SHP77 (cell line): Measurements from ENCODE around the gene GDPD1.
A peak's percentile ranks its signal among the peaks of the same experiment; 100 is the strongest.
"Not testable (repeated sequence)": the region's sequence is repeated elsewhere in the genome, so short reads cannot be mapped to it uniquely, and the experiment has no call there.

Experiments used
- DNase-seq, 2 experiments: peaks; one replicate each; lab custom pipeline; 2025; lab: John Stamatoyannopoulos, UW

The GDPD1 gene

GRCh38 chr17:59244081-59244480 lies 23.8 kb downstream of the GDPD1 start:
- no peak for DNase-seq

DNA sequence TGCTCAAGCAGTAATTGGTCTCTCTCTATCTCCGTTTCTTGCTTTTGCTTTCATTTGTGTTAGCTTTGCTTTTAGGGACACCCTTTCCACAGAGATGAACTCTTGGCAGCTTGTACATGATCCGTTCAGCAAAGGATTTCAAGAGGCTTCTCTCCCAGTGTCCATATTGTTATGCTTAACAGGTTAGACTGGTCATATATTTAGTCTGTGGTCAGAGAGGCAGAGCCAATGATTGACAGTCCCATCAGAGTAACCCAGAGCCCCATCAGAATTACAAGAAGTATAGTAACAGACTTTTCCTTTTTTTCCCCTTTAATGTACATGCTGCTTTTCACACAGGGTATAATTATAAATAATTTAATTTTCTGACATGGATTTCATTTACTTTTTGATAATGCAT lies 34.4 kb downstream of the GDPD1 start:
- no peak for DNase-seq

DNA sequence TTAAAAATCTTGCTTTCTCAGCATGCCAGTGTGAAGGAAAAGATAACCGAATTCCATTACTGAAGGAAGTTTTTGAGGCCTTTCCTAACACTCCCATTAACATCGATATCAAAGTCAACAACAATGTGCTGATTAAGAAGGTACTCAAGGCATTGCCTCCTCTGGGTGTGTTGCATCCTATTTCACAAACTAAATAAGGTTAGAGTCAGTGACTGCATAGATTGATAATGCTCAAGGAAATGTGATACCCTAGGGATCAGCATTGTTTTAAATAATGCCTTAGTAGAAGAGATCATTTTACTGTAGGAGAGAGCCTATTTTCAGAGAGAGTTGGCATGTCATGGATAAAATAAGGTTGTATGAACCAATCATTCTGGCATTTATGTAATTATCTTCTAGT lies 36.8 kb downstream of the GDPD1 start:
- no peak for DNase-seq

DNA sequence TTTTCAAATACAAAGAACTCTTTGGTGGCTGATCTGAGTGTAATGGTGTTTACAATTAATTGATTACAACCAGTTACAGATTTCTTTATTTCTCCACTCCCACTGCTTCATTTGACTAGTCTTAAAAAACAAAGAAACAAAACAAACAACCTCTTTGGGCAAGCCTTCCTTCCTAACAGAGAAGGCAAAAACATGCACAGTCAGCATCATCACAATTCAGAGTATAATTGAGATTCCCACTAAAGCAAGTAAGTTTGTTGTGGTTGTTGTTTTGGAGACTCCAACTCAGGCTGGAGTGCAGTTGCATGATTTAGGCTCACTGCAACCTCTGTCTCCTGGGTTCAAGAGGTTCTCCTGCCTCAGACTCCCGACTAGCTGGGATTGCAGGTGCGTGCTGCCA lies 40.4 kb downstream of the GDPD1 start:
- DNase-seq = no peak

- DNase-seq = no peak
Observed at GRCh38 chr17:59266745-59267144, 46.4 kb downstream of the GDPD1 start.

GRCh38 chr17:59267776-59268175 lies 47.5 kb downstream of the GDPD1 start:
- DNase-seq = no peak

DNA sequence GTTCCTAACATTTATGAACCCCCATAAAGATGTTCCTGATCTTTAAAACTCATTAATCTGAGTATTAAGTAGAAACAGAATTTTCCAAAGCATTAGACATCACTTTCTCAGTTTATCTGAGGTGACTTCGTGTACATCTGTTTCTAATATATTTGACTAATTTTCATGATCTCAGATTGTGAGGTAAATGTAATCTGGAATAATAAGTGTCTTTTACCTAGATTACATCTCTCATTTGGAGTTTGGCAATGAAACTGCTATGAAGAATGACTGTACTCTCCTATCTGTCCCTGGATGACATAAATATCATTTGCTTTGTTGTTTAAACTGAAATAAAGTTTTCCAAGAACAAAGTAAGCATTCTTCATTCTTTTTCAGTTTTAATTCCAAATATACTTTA lies 55.3 kb downstream of the GDPD1 start:
- DNase-seq = no peak

GRCh38 chr17:59277031-59277430 lies 56.7 kb downstream of the GDPD1 start:
- DNase-seq = no peak

DNA sequence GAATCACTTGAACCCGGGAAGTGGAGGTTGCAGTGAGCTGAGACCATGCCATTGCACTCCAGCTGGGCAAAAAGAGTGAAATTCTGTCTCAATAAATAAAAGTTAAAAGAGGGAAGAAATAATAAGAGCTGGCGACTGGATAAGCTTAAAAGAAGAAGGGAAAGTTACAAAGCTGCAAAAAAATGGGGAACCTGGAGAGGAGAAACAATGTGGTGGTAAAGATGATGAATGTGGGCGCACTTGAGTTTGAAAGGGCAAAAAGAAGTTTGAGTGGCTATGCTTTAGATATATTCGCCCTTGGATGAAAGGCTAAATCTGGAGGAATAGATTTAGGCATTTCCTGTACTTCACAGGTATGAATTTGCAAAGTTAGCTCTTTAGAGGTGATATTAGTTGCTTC lies 58.1 kb downstream of the GDPD1 start:
- DNase-seq = no peak

GRCh38 chr17:59284317-59284716 lies 64.0 kb downstream of the GDPD1 start:
- no peak for DNase-seq

GRCh38 chr17:59287452-59287851 lies 67.1 kb downstream of the GDPD1 start:
- no peak for DNase-seq

DNA sequence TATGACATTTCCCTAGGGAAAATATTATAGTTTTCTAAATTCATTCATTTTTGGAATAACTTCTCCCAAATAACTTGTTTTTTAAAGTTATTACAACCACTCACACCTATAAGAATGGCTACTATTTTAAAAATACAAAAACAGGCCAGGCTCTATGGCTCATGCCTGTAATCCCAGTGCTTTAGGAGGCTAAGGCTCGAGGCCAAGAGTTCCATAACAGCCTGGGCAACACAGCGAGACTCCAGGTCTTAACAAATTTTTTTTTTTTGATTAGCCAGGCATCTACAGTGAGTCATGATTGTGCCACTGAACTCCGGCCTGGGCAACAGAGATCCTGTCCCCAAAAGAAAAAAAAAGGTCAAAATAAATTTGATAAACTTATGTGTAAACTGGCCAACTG lies 67.6 kb downstream of the GDPD1 start:
- no peak for DNase-seq

DNA sequence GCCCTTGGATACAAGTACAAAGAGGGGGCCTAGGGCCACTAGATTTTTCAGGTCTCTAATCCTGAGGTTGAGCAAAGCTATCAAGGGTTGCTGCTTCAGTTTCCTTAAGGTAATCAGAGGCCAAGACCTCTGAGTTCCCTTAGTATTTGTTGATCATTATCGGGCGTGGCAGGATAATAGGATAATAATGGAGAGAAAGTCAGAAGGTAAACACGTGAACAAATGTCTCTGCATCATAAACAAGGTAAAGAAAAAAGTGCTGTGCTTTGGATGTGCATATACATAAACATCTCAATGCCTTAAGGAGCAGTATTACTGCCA lies 69.6 kb downstream of the GDPD1 start:
- no peak for DNase-seq

DNA sequence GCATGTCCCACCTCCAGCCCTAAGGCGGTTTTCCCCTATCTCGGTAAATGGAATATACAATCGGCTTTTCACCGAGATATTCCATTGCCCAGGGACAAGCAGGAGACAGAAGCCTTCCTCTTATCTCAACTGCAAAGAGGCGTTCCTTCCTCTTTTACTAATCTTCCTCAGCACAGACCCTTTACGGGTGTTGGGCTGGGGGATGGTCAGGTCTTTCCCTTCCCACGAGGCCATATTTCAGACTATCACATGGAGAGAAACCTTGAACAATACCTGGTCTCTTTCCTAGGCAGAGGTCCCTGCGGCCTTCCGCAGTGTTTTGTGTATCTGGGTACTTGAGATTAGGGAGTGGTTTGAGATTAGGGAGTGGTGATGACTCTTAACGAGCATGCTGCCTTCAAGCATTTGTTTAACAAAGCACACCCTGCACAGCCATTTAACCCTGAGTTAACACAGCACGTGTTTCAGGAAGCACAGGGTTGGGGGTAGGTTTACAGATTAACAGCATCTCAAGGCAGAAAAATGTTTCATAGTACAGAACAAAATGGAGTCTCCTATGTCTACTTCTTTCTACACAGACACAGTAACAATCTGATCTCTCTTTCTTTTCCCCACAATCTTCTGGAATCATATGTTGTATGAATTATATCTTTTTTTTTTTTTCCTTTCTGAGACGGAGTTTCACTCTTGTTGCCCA lies 70.1 kb downstream of the GDPD1 start:
- DNase-seq = not testable (repeated sequence)

DNA sequence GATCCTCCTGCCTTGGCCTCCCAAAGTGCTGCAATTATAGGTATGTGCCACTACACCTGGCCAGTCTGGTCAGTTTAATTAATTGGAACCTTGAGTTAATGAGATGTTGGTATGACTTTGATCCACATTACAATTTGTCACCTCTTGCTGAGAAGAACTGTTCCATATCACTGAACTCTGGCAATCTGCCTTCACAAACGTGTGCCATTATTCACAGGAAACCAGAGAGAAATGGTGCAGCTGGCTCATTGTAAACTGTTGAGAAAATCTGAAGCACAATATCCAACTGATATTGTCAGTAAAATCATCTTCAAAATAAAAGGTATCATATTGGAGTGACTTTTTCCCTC lies 71.8 kb downstream of the GDPD1 start:
- DNase-seq = no peak

- no peak for DNase-seq
Observed at GRCh38 chr17:59296190-59296589, 75.9 kb downstream of the GDPD1 start.

GRCh38 chr17:59298521-59298920 lies 78.2 kb downstream of the GDPD1 start:
- DNase-seq = no peak

GRCh38 chr17:59299400-59300092 lies 79.2 kb downstream of the GDPD1 start:
- no peak for DNase-seq

GRCh38 chr17:59300941-59301340 lies 80.6 kb downstream of the GDPD1 start:
- no peak for DNase-seq

- no peak for DNase-seq
Observed at GRCh38 chr17:59304811-59305210, 84.5 kb downstream of the GDPD1 start.

DNA sequence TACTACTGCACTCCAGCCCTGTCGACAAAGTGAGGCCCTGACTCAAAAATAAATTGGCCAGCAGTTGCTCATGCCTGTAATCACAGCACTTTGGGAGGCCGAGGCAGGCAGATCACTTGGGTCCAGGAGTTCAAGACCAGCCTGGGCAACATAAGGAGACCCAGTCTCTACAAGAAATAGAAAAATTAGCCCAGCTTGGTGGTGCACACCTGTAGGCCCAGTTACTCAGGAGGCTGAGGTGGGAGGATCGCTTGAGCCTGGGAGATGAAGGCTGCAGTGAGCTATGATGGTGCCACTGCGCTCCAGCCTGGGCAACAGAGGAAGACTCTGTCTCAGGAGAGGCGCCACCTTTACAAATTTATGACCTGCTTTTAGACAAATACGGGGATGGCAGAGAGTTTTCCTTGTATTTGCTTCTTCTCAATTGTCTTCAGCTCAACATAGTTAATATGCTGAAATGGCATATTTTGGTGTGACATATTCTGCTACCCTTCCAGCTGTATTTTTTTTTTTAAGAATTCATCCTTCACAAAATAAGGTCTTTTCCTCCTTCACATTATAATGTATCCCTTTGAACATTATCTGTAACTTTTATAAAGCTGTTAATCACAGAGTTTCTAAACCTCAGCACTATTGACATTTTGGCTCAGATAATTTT lies 90.1 kb downstream of the GDPD1 start:
- no peak for DNase-seq

GRCh38 chr17:59311051-59311468 lies 90.7 kb downstream of the GDPD1 start:
- DNase-seq = peak; percentile 63

DNA sequence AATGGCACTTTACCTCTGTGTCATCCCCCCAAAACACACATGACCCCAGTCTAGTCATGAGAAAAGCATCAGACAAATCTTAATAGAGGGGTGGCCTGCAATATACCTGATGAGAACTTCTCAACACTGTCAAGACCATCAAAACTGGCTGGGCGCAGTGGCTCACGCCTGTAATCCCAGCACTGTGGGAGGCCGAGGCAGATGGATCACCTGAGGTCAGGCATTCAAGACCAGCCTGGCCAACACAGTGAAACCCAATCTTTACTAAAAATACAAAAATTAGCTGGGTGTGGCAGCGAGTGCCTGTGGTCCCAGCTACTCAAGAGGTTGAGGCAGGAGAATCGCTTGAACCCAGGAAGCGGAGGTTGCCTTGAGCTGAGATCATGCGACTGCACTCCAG lies 91.2 kb downstream of the GDPD1 start:
- DNase-seq = not testable (repeated sequence)

GRCh38 chr17:59315866-59316265 lies 95.6 kb downstream of the GDPD1 start:
- DNase-seq = no peak
